Measurements from ENCODE around the gene SBF2. TPM values are rescaled to one million over a fixed set of nuclear protein-coding genes. Genes with fewer than 3 reads are reported as not detected.
A peak's percentile ranks its signal among the peaks of the same experiment; 100 is the strongest.

SBF2 gene
- polyA plus RNA-seq, 1 donor: 45.4 TPM

GRCh38 chr11:9842923-9843322, 451.1 kb downstream of the SBF2 start:
- WGBS (ENCODE audit: insufficient coverage, low lambda C conversion rate): 83% methylated on average over 1 of the region's 2 CpGs
- no peak overlapping the region for H3K27ac ChIP-seq (ENCODE audit: low read length)
- H3K4me1 ChIP-seq (ENCODE audit: control insufficient read depth, insufficient read depth, low read length): no peaks in the 10 kb centered on the region
- no peaks in the 10 kb centered on the region for H3K27me3 ChIP-seq (ENCODE audit: control insufficient read depth, insufficient read depth, low read length)
- no peak for DNase-seq
- H3K36me3 ChIP-seq (ENCODE audit: control insufficient read depth, insufficient read depth, low read length): peaks cover 38% of the 10 kb centered on the region
- H3K9me3 ChIP-seq (ENCODE audit: control insufficient read depth, low read depth, low read length): no peaks in the 10 kb centered on the region
- no peak overlapping the region for H3K4me3 ChIP-seq (ENCODE audit: low read length)

- H3K4me1 ChIP-seq (ENCODE audit: control insufficient read depth, insufficient read depth, low read length): no peaks in the 10 kb centered on the region
- WGBS (ENCODE audit: insufficient coverage, low lambda C conversion rate): 80% methylated on average over 1 of the region's 1 CpG
- H3K9me3 ChIP-seq (ENCODE audit: control insufficient read depth, low read depth, low read length): no peaks in the 10 kb centered on the region
- H3K4me3 ChIP-seq (ENCODE audit: low read length): no peak overlapping the region
- H3K27ac ChIP-seq (ENCODE audit: low read length): no peak overlapping the region
- H3K27me3 ChIP-seq (ENCODE audit: control insufficient read depth, insufficient read depth, low read length): no peaks in the 10 kb centered on the region
- peaks cover 26% of the 10 kb centered on the region for H3K36me3 ChIP-seq (ENCODE audit: control insufficient read depth, insufficient read depth, low read length)
- DNase-seq: no peak
Observed at GRCh38 chr11:9840460-9841004, 453.5 kb downstream of the SBF2 start.

DNA sequence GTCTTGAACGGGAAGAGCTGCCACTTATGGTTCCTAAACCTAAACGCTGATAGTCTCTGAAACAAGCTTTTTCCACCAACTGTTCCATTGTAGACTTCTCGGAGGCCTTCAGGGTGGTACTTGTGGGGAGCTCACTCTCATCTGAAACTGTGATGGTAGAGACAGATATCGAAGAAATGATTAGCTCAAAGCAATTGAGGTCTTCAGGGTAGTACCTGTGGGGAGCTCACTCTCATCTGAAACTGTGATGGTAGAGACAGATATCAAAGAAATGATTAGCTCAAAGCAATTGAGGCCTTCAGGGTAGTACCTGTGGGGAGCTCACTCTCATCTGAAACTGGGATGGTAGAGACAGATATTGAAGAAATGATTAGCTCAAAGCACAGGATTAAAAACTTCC, 454.5 kb downstream of the SBF2 start:
- H3K9me3 ChIP-seq (ENCODE audit: control insufficient read depth, low read depth, low read length): no peaks in the 10 kb centered on the region
- H3K4me3 ChIP-seq (ENCODE audit: low read length): no peak overlapping the region
- peaks cover 23% of the 10 kb centered on the region for H3K36me3 ChIP-seq (ENCODE audit: control insufficient read depth, insufficient read depth, low read length)
- no peak overlapping the region for H3K27ac ChIP-seq (ENCODE audit: low read length)
- WGBS (ENCODE audit: insufficient coverage, low lambda C conversion rate): no CpG with 5 or more reads among the region's 4 CpGs
- DNase-seq: no peak
- H3K27me3 ChIP-seq (ENCODE audit: control insufficient read depth, insufficient read depth, low read length): no peaks in the 10 kb centered on the region
- H3K4me1 ChIP-seq (ENCODE audit: control insufficient read depth, insufficient read depth, low read length): no peaks in the 10 kb centered on the region

GRCh38 chr11:9838961-9839360, 455.1 kb downstream of the SBF2 start:
- Histone ChIP-seq H3K9me3 (ENCODE audit: control insufficient read depth, low read depth, low read length) (no peaks in the 10 kb centered on the region), H3K4me3 (ENCODE audit: low read length) (no peak overlapping the region), H3K27ac (ENCODE audit: low read length) (no peak overlapping the region), H3K4me1 (ENCODE audit: control insufficient read depth, insufficient read depth, low read length) (no peaks in the 10 kb centered on the region), H3K27me3 (ENCODE audit: control insufficient read depth, insufficient read depth, low read length) (no peaks in the 10 kb centered on the region), H3K36me3 (ENCODE audit: control insufficient read depth, insufficient read depth, low read length) (peaks cover 21% of the 10 kb centered on the region)
- WGBS (ENCODE audit: insufficient coverage, low lambda C conversion rate): 80% methylated on average over 1 of the region's 2 CpGs
- no peak for DNase-seq

GRCh38 chr11:9838229-9838628, 455.8 kb downstream of the SBF2 start:
- H3K9me3 ChIP-seq (ENCODE audit: control insufficient read depth, low read depth, low read length): no peaks in the 10 kb centered on the region
- no peak for DNase-seq
- H3K36me3 ChIP-seq (ENCODE audit: control insufficient read depth, insufficient read depth, low read length): peaks cover 20% of the 10 kb centered on the region
- H3K27me3 ChIP-seq (ENCODE audit: control insufficient read depth, insufficient read depth, low read length): no peaks in the 10 kb centered on the region
- no peak overlapping the region for H3K27ac ChIP-seq (ENCODE audit: low read length)
- no CpG with 5 or more reads among the region's 2 CpGs for WGBS (ENCODE audit: insufficient coverage, low lambda C conversion rate)
- H3K4me1 ChIP-seq (ENCODE audit: control insufficient read depth, insufficient read depth, low read length): no peaks in the 10 kb centered on the region
- H3K4me3 ChIP-seq (ENCODE audit: low read length): no peak overlapping the region

DNA sequence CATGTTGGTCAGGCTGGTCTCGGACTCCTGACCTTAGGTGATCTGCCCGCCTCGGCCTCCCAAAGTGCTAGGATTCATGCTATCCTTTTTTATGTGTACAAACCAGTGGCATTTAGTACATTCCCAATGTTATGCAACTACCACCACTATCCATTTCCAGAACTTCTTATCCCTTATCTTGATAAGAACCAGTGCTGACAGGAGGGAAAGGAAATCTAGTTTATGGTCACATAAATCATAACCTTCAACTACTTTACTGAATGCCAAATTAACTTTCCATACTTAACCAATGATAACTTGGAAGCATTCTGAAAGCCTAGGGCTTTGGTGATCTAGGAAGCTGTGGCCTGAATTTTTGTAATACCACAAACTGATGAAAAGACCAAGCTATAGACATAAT, 459.7 kb downstream of the SBF2 start:
- no CpG with 5 or more reads among the region's 3 CpGs for WGBS (ENCODE audit: insufficient coverage, low lambda C conversion rate)
- DNase-seq: no peak
- Histone ChIP-seq H3K27ac (ENCODE audit: low read length) (no peak overlapping the region), H3K4me3 (ENCODE audit: low read length) (no peak overlapping the region), H3K9me3 (ENCODE audit: control insufficient read depth, low read depth, low read length) (no peaks in the 10 kb centered on the region), H3K4me1 (ENCODE audit: control insufficient read depth, insufficient read depth, low read length) (no peaks in the 10 kb centered on the region), H3K36me3 (ENCODE audit: control insufficient read depth, insufficient read depth, low read length) (peaks cover 21% of the 10 kb centered on the region), H3K27me3 (ENCODE audit: control insufficient read depth, insufficient read depth, low read length) (no peaks in the 10 kb centered on the region)

DNA sequence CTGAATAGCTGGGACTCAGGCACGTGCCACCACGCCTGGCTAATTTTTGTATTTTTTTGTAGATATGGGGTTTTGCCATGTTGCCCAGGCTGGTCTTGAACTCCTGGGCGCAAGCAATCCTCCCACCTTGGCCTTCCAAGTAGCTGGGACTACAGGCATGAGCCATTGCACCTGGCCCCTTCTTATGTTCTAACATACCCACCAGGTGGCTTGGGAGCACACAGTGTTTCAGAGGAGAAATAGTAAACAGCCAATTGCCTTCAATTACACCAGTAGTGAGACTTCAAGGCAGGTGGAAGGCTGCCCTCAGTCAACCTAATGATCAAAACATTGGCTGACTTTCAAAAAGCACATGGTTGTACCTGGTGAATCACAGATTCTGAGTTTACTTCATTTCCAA, 462.9 kb downstream of the SBF2 start:
- Histone ChIP-seq H3K4me3 (ENCODE audit: low read length) (no peak overlapping the region), H3K36me3 (ENCODE audit: control insufficient read depth, insufficient read depth, low read length) (peaks cover 21% of the 10 kb centered on the region), H3K27ac (ENCODE audit: low read length) (no peak overlapping the region), H3K9me3 (ENCODE audit: control insufficient read depth, low read depth, low read length) (no peaks in the 10 kb centered on the region), H3K27me3 (ENCODE audit: control insufficient read depth, insufficient read depth, low read length) (no peaks in the 10 kb centered on the region), H3K4me1 (ENCODE audit: control insufficient read depth, insufficient read depth, low read length) (peaks cover under 1% of the 10 kb centered on the region)
- no CpG with 5 or more reads among the region's 3 CpGs for WGBS (ENCODE audit: insufficient coverage, low lambda C conversion rate)
- DNase-seq: no peak

GRCh38 chr11:9827708-9828107, 466.3 kb downstream of the SBF2 start:
- Histone ChIP-seq H3K27me3 (ENCODE audit: control insufficient read depth, insufficient read depth, low read length) (no peaks in the 10 kb centered on the region), H3K36me3 (ENCODE audit: control insufficient read depth, insufficient read depth, low read length) (peaks cover 19% of the 10 kb centered on the region), H3K4me3 (ENCODE audit: low read length) (no peak overlapping the region), H3K27ac (ENCODE audit: low read length) (no peak overlapping the region), H3K4me1 (ENCODE audit: control insufficient read depth, insufficient read depth, low read length) (peaks cover 3% of the 10 kb centered on the region), H3K9me3 (ENCODE audit: control insufficient read depth, low read depth, low read length) (no peaks in the 10 kb centered on the region)
- no peak for DNase-seq
- WGBS (ENCODE audit: insufficient coverage, low lambda C conversion rate): no CpG with 5 or more reads among the region's 1 CpG

DNA sequence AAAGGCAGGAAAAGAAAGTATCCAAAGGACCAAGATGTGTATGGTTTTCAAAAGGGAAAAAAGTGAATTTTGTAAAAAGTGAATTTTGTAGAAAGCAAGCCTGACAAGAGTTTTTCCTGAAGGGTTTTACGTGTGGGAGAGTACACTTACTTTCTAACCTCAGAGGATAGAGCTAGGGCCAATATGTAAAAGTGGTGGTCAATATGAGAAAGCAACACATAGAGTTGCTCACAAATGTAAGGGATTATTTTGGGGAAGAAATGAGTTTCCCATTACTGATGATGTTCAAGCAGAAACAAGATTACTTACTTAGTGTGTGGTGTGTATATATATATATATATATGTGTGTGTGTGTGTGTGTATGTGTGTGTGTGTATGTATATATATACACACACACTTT, 467.6 kb downstream of the SBF2 start:
- no CpG with 5 or more reads among the region's 1 CpG for WGBS (ENCODE audit: insufficient coverage, low lambda C conversion rate)

DNA sequence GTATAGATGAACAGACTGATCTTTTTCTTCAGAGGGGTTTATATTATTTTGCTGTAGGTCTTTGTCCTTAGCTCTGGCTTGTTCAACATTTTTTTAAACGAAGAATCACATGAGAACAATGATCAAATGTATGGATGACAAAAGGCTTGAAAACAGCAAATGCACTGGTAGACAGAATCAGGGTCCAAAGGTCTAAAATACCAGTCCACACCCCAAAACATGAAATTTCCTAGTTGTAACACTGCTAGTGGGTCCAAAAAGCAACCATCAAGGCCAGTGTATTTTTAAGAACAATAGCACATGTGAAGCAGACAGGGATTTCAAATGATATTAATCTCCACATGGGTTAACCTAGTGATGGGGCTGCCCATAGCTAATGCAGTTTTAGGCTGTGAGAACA, 468.1 kb downstream of the SBF2 start:
- peaks cover 7% of the 10 kb centered on the region for H3K36me3 ChIP-seq (ENCODE audit: control insufficient read depth, insufficient read depth, low read length)
- no peak overlapping the region for H3K27ac ChIP-seq (ENCODE audit: low read length)
- H3K4me3 ChIP-seq (ENCODE audit: low read length): no peak overlapping the region
- WGBS (ENCODE audit: insufficient coverage, low lambda C conversion rate): 83% methylated on average over 1 of the region's 1 CpG
- no peaks in the 10 kb centered on the region for H3K27me3 ChIP-seq (ENCODE audit: control insufficient read depth, insufficient read depth, low read length)
- H3K4me1 ChIP-seq (ENCODE audit: control insufficient read depth, insufficient read depth, low read length): peaks cover 7% of the 10 kb centered on the region
- no peaks in the 10 kb centered on the region for H3K9me3 ChIP-seq (ENCODE audit: control insufficient read depth, low read depth, low read length)
- DNase-seq: peak; percentile 4 to 16

More for the DNA sequence above, 467.6 kb downstream of the SBF2 start:
- Histone ChIP-seq H3K4me1 (ENCODE audit: control insufficient read depth, insufficient read depth, low read length) (peaks cover 3% of the 10 kb centered on the region), H3K27me3 (ENCODE audit: control insufficient read depth, insufficient read depth, low read length) (no peaks in the 10 kb centered on the region), H3K4me3 (ENCODE audit: low read length) (no peak overlapping the region), H3K36me3 (ENCODE audit: control insufficient read depth, insufficient read depth, low read length) (peaks cover 12% of the 10 kb centered on the region), H3K9me3 (ENCODE audit: control insufficient read depth, low read depth, low read length) (no peaks in the 10 kb centered on the region), H3K27ac (ENCODE audit: low read length) (no peak overlapping the region)
- DNase-seq: no peak

- no peak for DNase-seq
- no peaks in the 10 kb centered on the region for H3K9me3 ChIP-seq (ENCODE audit: control insufficient read depth, low read depth, low read length)
- 90% methylated on average over 2 of the region's 4 CpGs for WGBS (ENCODE audit: insufficient coverage, low lambda C conversion rate)
- no peaks in the 10 kb centered on the region for H3K27me3 ChIP-seq (ENCODE audit: control insufficient read depth, insufficient read depth, low read length)
- H3K27ac ChIP-seq (ENCODE audit: low read length): no peak overlapping the region
- no peak overlapping the region for H3K4me3 ChIP-seq (ENCODE audit: low read length)
- peaks cover 7% of the 10 kb centered on the region for H3K4me1 ChIP-seq (ENCODE audit: control insufficient read depth, insufficient read depth, low read length)
- H3K36me3 ChIP-seq (ENCODE audit: control insufficient read depth, insufficient read depth, low read length): peaks cover 6% of the 10 kb centered on the region
Observed at GRCh38 chr11:9825315-9825714, 468.7 kb downstream of the SBF2 start.
